GM18870 (cell line): Measurements from ENCODE around the gene TP53I11.

Experiments
- ATAC-seq: cut with Tn5 transposase; IDR thresholded peaks from one replicate; pipeline ENCODE4 v1.9.1; 2021; ENCODE audit warnings: moderate library complexity; ENCODE audit not compliant: unreplicated experiment

Gene TP53I11

GRCh38 chr11:44889266-44889665, 61.4 kb downstream of the TP53I11 start:
- ATAC-seq: no peak

DNA sequence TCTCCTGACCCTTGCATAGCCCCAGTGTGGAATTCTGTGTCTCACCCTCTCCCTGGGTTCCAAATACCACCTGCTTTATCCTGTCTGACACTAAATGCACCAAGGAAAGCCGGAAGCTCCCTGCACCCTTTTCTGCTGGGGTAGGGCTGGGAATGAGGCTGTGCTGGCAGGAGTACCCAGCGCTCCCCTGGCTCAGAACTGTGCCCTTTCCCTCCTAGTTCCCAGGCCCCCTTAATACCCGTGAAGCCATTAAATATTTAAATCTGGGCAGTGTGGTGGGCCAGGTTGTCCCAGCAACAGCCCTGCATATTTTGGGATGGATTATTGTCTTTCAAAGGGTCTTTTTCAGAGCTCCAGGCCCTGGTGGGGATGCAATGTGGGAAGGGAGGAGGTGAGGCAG, 63.0 kb downstream of the TP53I11 start:
- no peak for ATAC-seq

DNA sequence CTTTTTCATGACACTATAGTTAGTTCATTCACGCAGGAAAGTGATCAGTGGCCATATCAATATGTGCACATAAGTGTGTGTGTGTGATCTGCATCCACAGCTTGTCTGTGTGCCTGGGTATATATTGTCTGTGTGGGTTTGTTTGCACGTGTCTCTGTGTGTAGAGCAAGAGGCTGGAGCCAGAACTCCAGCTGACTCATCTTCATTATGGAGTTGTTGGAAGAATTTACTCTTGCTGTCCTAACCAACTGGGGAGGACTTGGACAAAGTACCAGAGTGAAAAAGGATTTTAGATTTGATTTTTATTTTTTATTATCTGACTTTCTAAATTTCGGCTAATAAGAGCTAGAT, 63.9 kb downstream of the TP53I11 start:
- no peak for ATAC-seq

DNA sequence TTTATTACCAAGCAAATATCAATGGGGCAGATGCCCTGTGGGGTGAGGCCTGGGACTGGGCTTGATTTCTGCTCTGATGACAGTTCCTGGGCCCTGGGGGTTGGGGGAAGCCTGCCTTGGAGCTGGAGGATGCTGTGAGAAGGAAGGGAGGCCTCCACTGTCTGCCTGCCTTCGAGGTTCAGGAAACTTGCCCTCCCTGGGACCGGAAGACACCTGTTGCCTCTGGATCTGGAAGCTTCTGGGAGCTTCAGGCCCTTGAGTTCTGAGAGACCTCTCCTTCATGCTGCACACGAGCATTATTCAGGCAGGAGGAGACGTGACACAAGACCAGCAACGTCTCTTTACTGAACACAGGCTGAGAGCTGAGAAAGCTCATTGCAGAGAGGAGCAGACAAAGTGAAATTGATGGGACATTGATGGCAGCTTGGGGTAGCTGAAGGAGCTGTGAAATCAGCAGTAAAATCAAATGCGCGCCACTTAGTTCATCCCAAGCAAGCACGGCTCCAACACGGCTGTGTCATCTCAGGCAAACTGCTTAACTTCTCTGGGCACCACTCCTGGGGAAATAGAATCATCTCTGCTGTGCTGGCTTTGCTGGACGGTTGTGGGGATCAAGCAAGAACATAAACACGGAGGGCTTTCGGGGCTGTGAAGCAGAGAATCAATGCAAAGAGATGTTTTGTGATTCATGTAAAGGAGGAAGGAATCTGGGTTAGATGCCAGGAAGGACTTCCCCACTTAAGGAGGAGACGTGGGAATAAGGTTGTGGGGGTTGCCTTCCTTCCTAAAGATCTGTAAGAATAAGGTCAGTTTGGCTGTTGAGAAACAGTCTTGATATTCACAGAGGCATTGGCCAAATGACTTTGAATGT, 64.5 kb downstream of the TP53I11 start:
- ATAC-seq: no peak

GRCh38 chr11:44885065-44885810, 65.4 kb downstream of the TP53I11 start:
- ATAC-seq: no peak

DNA sequence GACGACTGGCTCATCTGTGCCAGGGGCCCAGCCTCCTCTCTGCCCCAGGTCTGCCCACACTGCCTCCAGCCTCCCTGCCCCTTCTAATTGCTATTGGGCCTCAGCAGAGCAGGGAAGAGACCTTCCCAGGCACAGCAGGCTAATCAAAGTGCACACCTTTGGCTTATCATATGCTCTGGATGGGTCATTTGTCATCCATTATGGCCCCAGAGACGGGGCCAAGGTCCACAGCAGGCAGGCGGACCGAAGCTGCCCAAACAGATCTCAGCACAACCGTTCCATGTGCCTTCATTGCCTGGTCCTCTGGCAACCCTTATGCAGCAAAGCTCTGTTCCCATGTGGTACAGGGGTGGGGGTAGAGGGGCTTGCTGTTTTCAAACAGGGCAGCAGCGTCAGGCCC, 66.6 kb downstream of the TP53I11 start:
- ATAC-seq: no peak

DNA sequence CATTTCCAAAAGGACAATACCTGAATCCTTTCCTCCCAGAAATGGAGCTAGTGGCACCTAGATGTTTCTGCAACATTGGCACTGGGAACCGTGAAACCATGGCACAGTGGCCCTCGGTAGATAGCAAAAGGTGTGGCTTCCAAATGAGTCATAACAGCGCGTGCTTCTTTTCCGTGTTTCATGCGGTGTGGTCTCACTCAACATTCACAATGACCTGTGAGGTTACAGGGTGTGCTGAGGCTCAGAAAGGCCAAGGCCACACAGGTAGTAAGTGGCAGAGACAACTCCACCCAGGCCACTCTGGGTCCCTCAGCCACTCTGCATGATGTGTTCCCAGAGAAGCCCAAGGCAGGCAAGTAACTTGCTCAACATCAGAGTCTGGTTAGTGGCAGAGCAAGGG, 67.4 kb downstream of the TP53I11 start:
- ATAC-seq: no peak
